ACC112 (cell line): ENCODE data around the gene SYCP2.

Experiments
- H2AFZ ChIP-seq: fragments of 200-600 bp; sonication (generic); one replicate; pipeline ENCODE4 v1.6.0; 2017; ENCODE audit warnings: antibody characterized with exemption, low read length; ENCODE audit not compliant: unreplicated experiment
- H3K27ac ChIP-seq: fragments of 200-600 bp; sonication (generic); 2 replicates; pipeline ENCODE4 v1.5.1; 2014; ENCODE audit warnings: low read depth, mild to moderate bottlenecking, antibody characterized with exemption, low read length, moderate library complexity
- H3K27me3 ChIP-seq: fragments of 200-600 bp; sonication (generic); 2 replicates; pipeline ENCODE4 v1.6.1; 2014; ENCODE audit warnings: mild to moderate bottlenecking, antibody characterized with exemption, low read length, moderate library complexity, mixed read lengths; ENCODE audit not compliant: insufficient read depth
- H3K36me3 ChIP-seq: fragments of 200-600 bp; sonication (generic); 2 replicates; pipeline ENCODE4 v1.6.1; 2016; ENCODE audit warnings: mild to moderate bottlenecking, antibody characterized with exemption, low read length, moderate library complexity, mixed read lengths; ENCODE audit not compliant: insufficient read depth
- H3K4me1 ChIP-seq: fragments of 200-600 bp; sonication (generic); one replicate; pipeline ENCODE4 v1.6.1; 2016; ENCODE audit warnings: low read length, mixed read lengths; ENCODE audit not compliant: insufficient read depth, unreplicated experiment, control insufficient read depth
- H3K4me3 ChIP-seq: fragments of 200-600 bp; sonication (generic); 2 replicates; pipeline ENCODE4 v1.5.1; 2014; ENCODE audit warnings: mild to moderate bottlenecking, low read depth, low read length
- H3K79me2 ChIP-seq: fragments of 200-600 bp; sonication (generic); one replicate; pipeline ENCODE4 v1.6.0; 2016; ENCODE audit warnings: low read length; ENCODE audit not compliant: control insufficient read depth, unreplicated experiment, insufficient read depth

Gene SYCP2

DNA sequence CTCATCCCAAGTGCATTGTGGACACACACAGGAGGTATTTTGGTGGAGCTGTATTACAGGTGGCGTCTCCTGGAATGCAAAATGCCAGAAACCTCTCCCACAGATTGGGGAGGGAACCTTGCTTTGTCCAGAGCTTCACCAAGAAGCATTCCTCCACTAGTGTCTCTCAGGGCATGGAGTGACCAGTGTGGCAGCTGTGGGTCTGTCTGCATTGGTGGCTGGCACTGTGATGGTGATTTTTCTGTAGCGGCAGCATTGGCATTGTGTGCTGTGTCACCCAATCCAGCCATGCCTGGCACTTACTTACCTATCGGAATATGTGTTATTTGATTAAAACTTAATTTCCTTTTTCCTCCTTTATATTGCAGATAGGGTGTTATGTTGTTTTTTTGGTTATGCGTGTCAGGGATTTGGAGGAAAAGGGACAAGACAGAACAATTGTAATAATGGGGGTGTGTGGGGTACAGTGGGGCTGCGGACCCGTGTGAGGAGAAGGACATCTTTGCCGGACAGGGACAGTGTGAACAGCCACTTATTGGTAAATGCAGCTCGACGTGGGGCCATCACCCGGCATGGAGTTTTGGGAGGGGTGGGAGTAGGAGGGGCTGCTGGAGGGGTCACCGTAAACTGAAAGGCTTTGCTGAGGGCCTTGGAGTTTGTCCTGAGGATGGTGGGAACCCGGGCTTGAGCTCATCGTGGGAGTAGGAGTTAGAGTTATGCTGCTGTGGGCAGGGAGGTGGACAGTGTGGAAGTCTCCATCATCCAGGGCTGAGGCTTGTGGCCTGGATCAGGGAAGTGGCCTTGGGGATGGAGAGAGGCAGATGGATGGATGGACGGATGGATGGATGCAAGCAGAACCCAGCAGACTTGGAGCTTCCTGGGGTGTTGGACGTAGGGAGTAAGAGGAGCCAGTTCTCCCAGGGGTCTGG, 105.0 kb downstream of the SYCP2 start:
- Histone ChIP-seq H3K79me2 (no peaks in the 10 kb centered on the region), H3K27me3 (peaks cover 60% of the 10 kb centered on the region), H3K4me1 (no peaks in the 10 kb centered on the region), H3K36me3 (no peaks in the 10 kb centered on the region), H3K4me3 (no peak overlapping the region), H3K27ac (no peak overlapping the region), H2AFZ (no peak overlapping the region)

DNA sequence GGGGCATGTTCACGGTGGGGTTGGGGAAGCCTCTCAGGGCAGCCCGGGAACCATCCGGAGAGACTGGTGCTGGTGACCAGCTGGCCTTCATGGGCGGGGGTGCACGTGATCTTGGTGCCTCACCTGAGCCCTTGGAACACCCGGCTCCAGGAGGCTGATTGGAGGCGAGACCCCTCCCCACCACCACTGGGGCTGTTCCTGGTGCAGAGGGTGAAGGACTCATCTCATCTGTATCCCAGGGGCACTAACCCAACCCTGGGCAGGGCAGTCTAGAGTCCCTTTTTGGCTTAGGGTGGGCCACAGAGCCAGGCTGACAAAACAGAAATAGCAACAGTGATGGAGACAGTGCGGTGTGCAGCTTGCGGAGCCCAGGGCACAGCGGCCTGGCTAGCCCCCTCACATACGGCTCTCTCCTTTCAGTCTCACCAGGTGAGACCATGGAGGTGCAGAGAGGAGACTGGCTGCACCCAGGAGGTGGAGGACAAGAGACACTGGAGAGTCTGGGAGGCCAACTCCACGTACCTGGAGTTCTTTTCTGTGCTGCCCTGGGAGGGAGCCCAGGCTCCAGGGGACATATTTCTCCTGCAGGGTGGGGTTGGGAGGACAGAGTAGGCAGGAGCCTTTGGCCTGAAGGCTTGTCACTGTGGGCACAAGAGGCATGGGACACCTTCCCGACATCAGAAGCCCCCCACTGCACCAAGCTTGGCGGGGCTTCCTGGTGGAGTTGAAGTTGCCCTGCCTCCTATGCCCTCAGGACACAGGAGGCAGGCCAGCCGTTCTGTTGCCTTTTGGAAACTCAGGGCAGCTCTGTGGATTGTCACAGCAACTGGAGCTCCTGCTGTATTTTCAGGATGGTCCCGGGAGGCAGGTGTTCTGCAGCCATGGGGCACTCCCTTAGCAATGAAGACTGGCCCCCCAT, 106.0 kb downstream of the SYCP2 start:
- no peak overlapping the region for H2AFZ ChIP-seq
- H3K4me1 ChIP-seq = no peaks in the 10 kb centered on the region
- H3K4me3 ChIP-seq = no peak overlapping the region
- no peak overlapping the region for H3K27ac ChIP-seq
- H3K36me3 ChIP-seq = no peaks in the 10 kb centered on the region
- H3K27me3 ChIP-seq = peaks cover 51% of the 10 kb centered on the region
- H3K79me2 ChIP-seq = no peaks in the 10 kb centered on the region

DNA sequence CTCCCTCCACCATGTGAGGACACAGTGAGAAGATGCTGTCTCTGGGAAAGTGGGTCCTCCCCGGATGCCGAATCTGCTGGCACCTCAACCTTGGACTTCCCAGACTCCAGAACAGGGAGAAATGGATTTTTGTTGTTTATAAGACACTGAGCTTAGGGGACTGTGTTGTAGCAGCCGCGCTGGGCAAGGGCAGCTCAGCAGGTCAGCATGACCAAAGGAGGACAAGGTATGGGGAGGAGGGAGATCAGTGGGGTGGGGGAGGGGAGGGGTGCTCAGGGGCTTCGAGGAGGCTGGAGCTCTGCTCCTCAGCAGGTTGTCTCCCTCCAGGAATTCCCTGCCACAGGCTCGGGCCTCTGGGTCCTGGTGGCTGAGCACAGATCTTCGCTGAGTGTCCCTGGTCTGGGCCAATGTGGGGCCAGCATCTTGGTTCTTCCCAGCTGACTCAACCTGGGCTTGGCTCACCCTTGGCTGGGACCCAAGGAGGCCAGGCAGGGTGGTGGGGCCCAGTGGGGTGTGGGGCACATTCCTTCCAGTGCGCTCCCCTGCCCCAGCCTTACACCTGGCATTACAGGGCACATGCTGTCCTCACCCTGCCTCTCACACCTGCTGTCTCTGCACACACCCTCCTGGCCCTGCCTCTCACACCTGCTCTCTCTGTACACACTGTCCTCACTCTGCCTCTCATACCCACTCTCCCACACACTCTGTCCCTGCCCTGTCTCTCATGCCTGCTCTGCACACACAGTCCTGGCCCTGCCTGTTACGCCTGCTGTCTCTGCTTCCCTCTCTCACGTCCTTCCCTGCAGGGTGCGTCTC, 107.3 kb downstream of the SYCP2 start:
- H3K36me3 ChIP-seq = no peaks in the 10 kb centered on the region
- H3K27me3 ChIP-seq = peaks cover 50% of the 10 kb centered on the region
- no peak overlapping the region for H2AFZ ChIP-seq
- H3K4me1 ChIP-seq = no peaks in the 10 kb centered on the region
- no peak overlapping the region for H3K27ac ChIP-seq
- no peaks in the 10 kb centered on the region for H3K79me2 ChIP-seq
- no peak overlapping the region for H3K4me3 ChIP-seq

DNA sequence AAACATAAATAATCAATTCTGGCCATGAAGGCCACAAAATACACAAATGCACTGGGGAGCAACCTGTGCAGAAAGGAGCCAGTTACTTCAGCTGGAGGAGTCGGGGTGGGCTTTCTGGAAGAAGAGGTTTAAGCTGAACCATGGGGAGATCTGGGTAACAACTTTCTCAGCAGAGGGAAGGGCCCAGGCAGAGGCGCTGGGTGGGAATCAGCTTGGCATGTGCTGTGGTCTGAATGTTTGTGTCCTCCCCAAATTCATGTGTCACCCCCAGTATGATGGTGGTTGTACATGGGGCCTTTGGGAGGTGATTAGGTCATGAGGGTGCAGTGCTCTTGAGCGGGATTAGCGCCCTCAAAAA, 107.9 kb downstream of the SYCP2 start:
- Histone ChIP-seq H3K4me1 (no peaks in the 10 kb centered on the region), H2AFZ (no peak overlapping the region), H3K36me3 (no peaks in the 10 kb centered on the region), H3K79me2 (no peaks in the 10 kb centered on the region), H3K27ac (no peak overlapping the region), H3K4me3 (no peak overlapping the region), H3K27me3 (peaks cover 48% of the 10 kb centered on the region)

DNA sequence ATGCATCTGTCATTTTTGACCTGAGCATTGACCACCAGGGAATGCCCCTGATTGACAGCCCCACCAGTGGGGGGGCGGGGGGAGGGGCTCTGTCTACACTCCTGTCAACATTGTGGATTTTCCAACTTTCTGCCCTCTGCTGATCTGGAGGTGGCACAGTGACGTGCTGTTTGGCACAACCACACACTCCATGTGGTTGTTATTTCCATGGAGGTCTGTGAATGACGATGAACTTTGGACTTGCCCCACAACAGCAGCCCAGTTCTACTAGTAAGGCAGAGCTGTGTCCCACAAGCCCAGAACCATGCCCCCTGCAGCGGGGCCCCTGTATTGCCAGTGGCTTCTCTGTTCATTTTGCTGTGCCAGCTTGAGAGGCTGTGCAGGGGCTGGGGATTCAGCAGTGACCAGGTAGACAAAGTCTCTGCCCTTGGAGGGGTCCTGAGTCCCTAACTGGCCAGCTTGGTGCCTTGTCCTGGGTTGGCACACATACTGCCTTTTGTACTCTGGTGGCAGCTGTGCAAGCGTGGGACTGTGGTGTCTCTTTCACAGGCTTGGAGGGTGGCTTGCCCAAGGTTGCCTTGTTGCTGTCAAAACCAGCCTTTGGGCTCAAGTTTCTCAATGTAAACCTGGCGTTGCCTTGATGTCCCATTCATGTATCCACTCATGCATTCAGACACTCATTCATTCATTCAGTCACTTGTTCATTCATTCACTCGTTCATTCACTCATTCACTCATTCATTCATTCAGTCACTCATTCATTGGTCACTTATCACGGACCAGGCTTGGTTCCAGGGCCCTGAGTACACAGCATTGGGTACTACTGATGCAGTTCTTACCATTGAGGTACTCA, 108.5 kb downstream of the SYCP2 start:
- H3K27ac ChIP-seq = no peak overlapping the region
- no peaks in the 10 kb centered on the region for H3K4me1 ChIP-seq
- H3K79me2 ChIP-seq = no peaks in the 10 kb centered on the region
- H3K4me3 ChIP-seq = no peak overlapping the region
- no peaks in the 10 kb centered on the region for H3K36me3 ChIP-seq
- peaks cover 42% of the 10 kb centered on the region for H3K27me3 ChIP-seq
- no peak overlapping the region for H2AFZ ChIP-seq

DNA sequence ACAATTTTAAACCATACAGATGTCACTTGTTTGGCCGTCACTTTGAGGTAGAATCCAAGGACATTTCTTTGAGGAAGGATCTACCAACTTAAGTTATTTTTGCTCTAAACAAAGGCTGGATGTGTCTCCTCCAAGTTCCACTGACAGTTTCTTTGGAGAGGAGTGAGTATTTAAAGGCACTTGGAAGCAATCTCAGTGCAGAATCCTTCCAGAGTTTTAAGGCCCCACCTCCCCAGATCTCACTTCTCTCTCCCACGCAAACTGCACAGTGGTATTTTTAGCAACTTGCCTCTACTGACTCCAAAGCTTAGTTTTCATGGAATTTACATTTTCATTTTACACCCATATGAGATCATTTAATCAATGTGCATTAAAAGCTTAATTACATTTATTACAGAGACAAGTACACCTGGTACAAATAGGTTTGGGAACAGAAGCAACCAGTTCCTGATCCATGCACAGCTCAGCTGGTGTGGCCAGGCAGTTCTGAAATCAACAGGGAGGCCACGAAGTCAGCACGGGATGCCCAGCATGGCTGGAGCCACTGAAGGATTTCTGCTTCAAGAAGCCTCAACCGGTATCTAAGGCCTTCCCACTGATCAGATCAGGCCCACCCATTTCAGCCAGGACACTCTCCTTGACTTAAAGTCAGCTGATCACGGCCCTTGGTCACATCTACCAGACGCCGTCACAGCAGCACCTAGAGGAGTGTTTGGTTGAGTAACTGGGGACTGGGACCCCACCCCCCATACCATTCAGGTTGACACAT, 109.8 kb downstream of the SYCP2 start:
- H3K36me3 ChIP-seq = no peaks in the 10 kb centered on the region
- no peak overlapping the region for H2AFZ ChIP-seq
- no peaks in the 10 kb centered on the region for H3K4me1 ChIP-seq
- peaks cover 39% of the 10 kb centered on the region for H3K27me3 ChIP-seq
- H3K27ac ChIP-seq = no peak overlapping the region
- no peak overlapping the region for H3K4me3 ChIP-seq
- H3K79me2 ChIP-seq = no peaks in the 10 kb centered on the region

DNA sequence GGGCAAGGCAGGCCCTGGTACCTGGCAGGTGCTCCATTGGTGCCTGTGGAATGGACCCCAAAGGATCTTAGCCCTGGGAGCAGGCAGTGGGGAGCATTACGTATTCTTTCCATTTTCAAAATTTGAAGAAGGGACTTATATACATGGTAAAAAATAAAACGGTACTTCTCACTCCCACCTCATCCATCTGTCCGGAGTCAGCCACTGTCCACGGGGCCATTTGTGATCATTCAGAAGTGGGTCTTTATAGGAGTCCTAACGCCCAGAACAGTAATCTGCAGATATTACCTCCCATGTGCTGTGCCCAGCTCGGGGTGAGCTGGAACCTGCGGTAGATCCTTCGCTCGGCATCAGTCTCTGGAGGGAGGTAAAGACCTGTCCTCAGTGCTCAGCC, 110.4 kb downstream of the SYCP2 start:
- no peaks in the 10 kb centered on the region for H3K4me1 ChIP-seq
- no peaks in the 10 kb centered on the region for H3K36me3 ChIP-seq
- no peak overlapping the region for H2AFZ ChIP-seq
- H3K27me3 ChIP-seq = peaks cover 41% of the 10 kb centered on the region
- H3K27ac ChIP-seq = no peak overlapping the region
- no peaks in the 10 kb centered on the region for H3K79me2 ChIP-seq
- H3K4me3 ChIP-seq = no peak overlapping the region

DNA sequence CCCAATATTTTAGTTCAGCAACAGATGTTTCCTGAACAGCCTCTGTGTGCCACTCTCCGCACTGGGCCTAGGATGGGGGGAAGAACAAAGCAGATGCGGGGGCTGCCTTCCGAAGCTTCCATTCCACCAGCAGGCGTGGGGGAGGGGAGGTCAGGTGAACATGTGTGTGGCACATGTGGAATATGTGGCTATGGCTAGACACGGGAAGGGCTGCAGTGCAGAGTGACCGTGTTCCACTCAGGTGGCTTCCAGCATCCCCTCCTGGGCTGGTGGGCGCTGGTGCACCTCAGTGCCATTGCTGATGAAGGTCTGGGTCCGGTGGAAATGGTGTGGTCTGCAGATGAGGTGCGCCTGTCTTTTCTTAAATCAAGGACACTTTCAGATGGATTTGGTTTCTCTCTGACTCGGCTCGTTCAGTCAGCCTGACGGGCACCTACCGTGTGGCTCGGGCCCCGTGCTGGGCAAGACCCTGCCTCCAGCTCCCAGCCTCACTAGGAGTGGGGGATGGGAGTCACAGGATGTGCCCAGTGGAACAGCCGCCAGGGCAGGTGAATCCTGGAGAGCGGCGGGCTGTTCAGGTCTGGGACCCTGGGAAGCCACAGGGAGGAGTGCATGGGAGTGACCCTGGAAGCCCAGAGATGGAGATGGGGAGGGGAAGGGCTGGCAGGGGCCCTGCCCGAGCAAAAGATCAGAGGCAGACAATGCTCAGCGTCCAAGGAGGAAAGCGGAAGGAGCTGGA, 111.0 kb downstream of the SYCP2 start:
- H3K27me3 ChIP-seq = peaks cover 38% of the 10 kb centered on the region
- no peaks in the 10 kb centered on the region for H3K79me2 ChIP-seq
- no peak overlapping the region for H3K27ac ChIP-seq
- H3K4me3 ChIP-seq = no peak overlapping the region
- H2AFZ ChIP-seq = no peak overlapping the region
- no peaks in the 10 kb centered on the region for H3K4me1 ChIP-seq
- no peaks in the 10 kb centered on the region for H3K36me3 ChIP-seq

DNA sequence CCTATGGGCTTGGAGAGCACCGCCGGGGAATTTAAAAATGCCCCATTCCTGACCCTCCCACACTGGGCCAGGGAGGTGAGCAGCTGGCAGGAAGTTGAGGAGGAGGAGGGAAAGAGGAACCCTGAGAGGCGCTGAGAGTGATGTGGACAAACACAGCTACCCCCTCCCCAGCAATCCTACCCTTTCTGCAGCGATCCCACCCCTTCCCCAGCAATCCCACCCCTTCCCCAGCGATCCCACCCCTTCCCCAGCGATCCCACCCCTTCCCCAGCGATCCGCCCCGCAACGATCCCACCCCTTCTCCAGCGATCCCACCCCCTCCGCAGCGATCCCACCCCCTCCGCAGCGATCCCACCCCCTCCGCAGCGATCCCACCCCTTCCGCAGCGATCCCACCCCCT, 111.6 kb downstream of the SYCP2 start:
- H3K4me3 ChIP-seq = no peak overlapping the region
- no peaks in the 10 kb centered on the region for H3K4me1 ChIP-seq
- peaks cover 38% of the 10 kb centered on the region for H3K27me3 ChIP-seq
- H3K27ac ChIP-seq = no peak overlapping the region
- no peaks in the 10 kb centered on the region for H3K79me2 ChIP-seq
- no peaks in the 10 kb centered on the region for H3K36me3 ChIP-seq
- no peak overlapping the region for H2AFZ ChIP-seq
